Renal cortex interstitium (tissue), 15 donors: Measurements from ENCODE around the gene ELMOD3. TPM values are rescaled to one million over a fixed set of nuclear protein-coding genes. Genes with fewer than 3 reads are reported as not detected.
"Not testable (repeated sequence)": the region's sequence is repeated elsewhere in the genome, so short reads cannot be mapped to it uniquely, and the experiment has no call there.

Experiments
- DNase-seq, 11 donors: peaks; one replicate each; pipeline ENCODE4 v3.0.0-alpha.2; 2013; ENCODE audit warnings: low read depth in 9 of 11, low spot score in 4 of 11; ENCODE audit errors: extremely low read depth in 1 of 11
- long read RNA-seq, 16 experiments: transcript quantifications; one replicate each; lab custom pipeline, GENCODE V29; 2026
- polyA plus RNA-seq, 3 donors: library from polyadenylated mRNA; unstranded; fragments of 120-200 nt; gene quantifications; one replicate each; pipeline ENCODE4 v1.2.1, GENCODE V29; 2013; ENCODE audit not compliant: insufficient read length in 3 of 3

The ELMOD3 gene
- 10 to 100 TPM; 22.9 to 37.1 (median 26.4) TPM for polyA plus RNA-seq
- long read RNA-seq, donor 1, partial matches to known transcripts: 48 of 71 reads
- long read RNA-seq, donor 1, other reads (novel, unspliced or antisense): 23 of 71 reads
- long read RNA-seq, donor 2, partial matches to known transcripts: 0 of 3 reads
- long read RNA-seq, donor 2, other reads (novel, unspliced or antisense): 0 of 3 reads
- long read RNA-seq, donor 3, partial matches to known transcripts: 91 of 161 reads
- long read RNA-seq, donor 3, other reads (novel, unspliced or antisense): 69 of 161 reads
- long read RNA-seq, donor 4, partial matches to known transcripts: 0 of 4 reads
- long read RNA-seq, donor 4, other reads (novel, unspliced or antisense): 0 of 4 reads
- long read RNA-seq, donor 5: 0 reads
- long read RNA-seq, donor 6, partial matches to known transcripts: 0 of 1 reads
- long read RNA-seq, donor 6, other reads (novel, unspliced or antisense): 0 of 1 reads
- long read RNA-seq, donor 7, partial matches to known transcripts: 44 of 110 reads
- long read RNA-seq, donor 7, other reads (novel, unspliced or antisense): 65 of 110 reads
- long read RNA-seq, donor 8, partial matches to known transcripts: 0 of 4 reads
- long read RNA-seq, donor 8, other reads (novel, unspliced or antisense): 0 of 4 reads
- long read RNA-seq, donor 9: 0 reads
- long read RNA-seq, donor 10, partial matches to known transcripts: 0 of 1 reads
- long read RNA-seq, donor 10, other reads (novel, unspliced or antisense): 0 of 1 reads
- long read RNA-seq, donor 11, partial matches to known transcripts: 50 of 68 reads
- long read RNA-seq, donor 11, other reads (novel, unspliced or antisense): 17 of 68 reads
- long read RNA-seq, donor 12, partial matches to known transcripts: 73 of 110 reads
- long read RNA-seq, donor 12, other reads (novel, unspliced or antisense): 35 of 110 reads
- long read RNA-seq, donor 13, partial matches to known transcripts: 0 of 1 reads
- long read RNA-seq, donor 13, other reads (novel, unspliced or antisense): 0 of 1 reads
- long read RNA-seq, donor 14, partial matches to known transcripts: 0 of 2 reads
- long read RNA-seq, donor 14, other reads (novel, unspliced or antisense): 0 of 2 reads
- long read RNA-seq, donor 15: 0 reads
- long read RNA-seq, donor 16, partial matches to known transcripts: 0 of 2 reads
- long read RNA-seq, donor 16, other reads (novel, unspliced or antisense): 0 of 2 reads

- DNase-seq: peak; percentile 97 to 100 (median 99)
These were observed at the start of gene ELMOD3, which contains the start of gene RETSAT for GRCh38 chr2:85354286-85355072. TSS of gene ELMOD3 (plus strand) at chr2:85354769. CDS start at chr2:85357199, 2,430 bp downstream. TSS of gene RETSAT (minus strand) at chr2:85354528. CDS start at chr2:85354507, 21 bp downstream.

GRCh38 chr2:85307527-85307897 lies 47.1 kb upstream of the ELMOD3 start:
- no peak for DNase-seq

GRCh38 chr2:85308201-85308600 lies 46.4 kb upstream of the ELMOD3 start:
- no peak for DNase-seq

GRCh38 chr2:85308896-85309555 lies 45.5 kb upstream of the ELMOD3 start:
- peak in 9 of 11 donors; percentile 67 to 88 (median 82) for DNase-seq

GRCh38 chr2:85309699-85310321 lies 44.8 kb upstream of the ELMOD3 start:
- no peak for DNase-seq

GRCh38 chr2:85310330-85310729 lies 44.2 kb upstream of the ELMOD3 start:
- DNase-seq: peak in 1 of 11 donors; percentile 15

- no peak for DNase-seq
These were observed 42.2 kb upstream of the ELMOD3 start for GRCh38 chr2:85312404-85312803.

- no peak for DNase-seq
These were observed 39.7 kb upstream of the ELMOD3 start for GRCh38 chr2:85314884-85315242.

DNA sequence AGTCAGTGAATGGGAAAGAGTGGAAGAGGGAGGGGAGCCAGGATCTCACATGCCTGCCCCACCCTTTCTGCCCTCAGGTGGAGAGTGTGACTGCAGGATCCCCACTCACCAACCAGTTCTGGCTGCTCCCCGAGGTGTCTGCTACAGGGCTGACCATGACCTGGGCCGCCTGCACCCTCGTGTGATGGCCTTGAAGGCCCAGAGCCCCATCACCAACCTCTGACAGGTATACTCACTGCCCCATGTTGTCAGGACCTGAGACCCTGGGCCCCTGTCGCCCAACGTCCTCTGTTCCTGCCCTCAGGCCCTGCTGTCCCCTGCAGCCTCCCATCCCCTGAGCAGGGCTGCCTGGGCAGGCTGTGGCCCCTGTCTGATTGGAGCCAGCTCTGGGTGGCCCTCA lies 38.6 kb upstream of the ELMOD3 start:
- not testable (repeated sequence) for DNase-seq

GRCh38 chr2:85318222-85319074 lies 36.1 kb upstream of the ELMOD3 start:
- DNase-seq: peak in 1 of 11 donors; percentile 49

GRCh38 chr2:85319796-85320195 lies 34.8 kb upstream of the ELMOD3 start:
- DNase-seq: no peak

- no peak for DNase-seq
These were observed 31.1 kb upstream of the ELMOD3 start for GRCh38 chr2:85323351-85323987.

DNA sequence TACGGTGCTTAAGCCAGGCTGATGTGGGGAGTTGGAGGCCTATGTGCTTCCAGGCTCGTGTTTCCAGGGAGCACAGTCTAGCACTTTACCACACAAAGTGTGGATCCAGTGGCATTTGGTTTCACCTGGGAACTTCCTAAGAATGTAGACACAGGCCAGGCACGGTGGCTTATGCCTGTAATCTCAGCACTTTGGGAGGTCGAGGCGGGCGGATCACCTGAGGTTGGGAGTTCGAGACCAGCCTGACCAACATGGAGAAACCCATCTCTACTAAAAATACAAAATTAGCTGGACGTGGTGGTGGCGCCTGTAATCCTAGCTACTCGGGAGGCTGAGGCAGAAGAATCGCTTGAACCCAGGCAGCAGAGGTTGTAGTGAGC lies 30.6 kb upstream of the ELMOD3 start:
- not testable (repeated sequence) for DNase-seq

DNA sequence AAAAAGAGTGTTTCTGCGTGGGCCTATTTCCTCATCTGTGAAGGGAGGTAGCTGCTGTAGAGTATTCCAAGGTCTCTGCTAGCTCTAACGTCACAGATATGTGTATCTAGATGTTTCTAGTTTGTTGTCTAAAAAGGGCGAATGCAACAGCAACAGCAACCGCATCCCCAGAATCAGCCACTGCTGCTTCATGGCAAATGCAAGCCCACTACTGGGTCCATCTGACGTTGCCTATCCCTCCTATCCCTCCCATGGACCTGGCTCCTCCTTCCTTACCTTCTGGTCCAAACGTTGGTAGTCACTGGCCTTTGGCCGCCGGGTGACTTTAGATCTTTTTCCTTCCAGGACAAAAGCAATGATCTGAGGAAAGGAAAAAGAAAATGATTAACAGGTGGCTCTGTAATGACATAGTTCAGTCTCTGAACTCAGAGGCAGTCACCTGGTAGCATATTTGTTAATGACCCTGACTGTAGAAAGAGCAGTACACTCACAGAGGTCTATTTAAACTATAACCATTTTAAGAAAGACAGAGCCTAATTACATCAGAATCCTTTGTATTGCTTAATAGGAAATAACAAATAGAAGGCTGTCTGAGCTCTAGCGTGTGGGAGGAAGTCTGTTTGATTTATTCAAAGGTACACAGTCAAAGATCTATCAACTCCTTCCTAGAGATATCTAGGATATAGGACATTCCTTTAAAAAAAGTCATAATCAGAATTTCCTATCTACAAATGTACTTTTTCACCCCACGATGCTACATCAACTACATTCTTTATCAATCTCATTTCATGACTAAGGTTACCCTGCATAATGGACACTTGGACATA lies 29.7 kb upstream of the ELMOD3 start:
- peak in 3 of 11 donors; percentile 13 to 54 (median 23) for DNase-seq

GRCh38 chr2:85325466-85325811 lies 29.1 kb upstream of the ELMOD3 start:
- no peak for DNase-seq
